Type B pancreatic cell (in vitro differentiated cells): ENCODE measurements around the gene TSSC4. TPM values are rescaled to one million over a fixed set of nuclear protein-coding genes. Genes with fewer than 3 reads are reported as not detected.

Source experiments
- DNase-seq: peaks from one replicate; pipeline ENCODE4 v3.0.0; 2021; ENCODE audit warnings: mixed read lengths; ENCODE audit not compliant: unreplicated experiment; ENCODE audit errors: extremely low spot score
- H3K27ac Mint-ChIP-seq: 2 replicates; pipeline ENCODE4 v1.8.0; 2021; ENCODE audit warnings: mild to moderate bottlenecking, mixed read lengths
- H3K27me3 Mint-ChIP-seq: 2 replicates; pipeline ENCODE4 v1.8.0; 2021; ENCODE audit warnings: mixed read lengths
- H3K36me3 Mint-ChIP-seq: 2 replicates; pipeline ENCODE4 v1.8.0; 2021; ENCODE audit warnings: mixed read lengths
- H3K4me1 Mint-ChIP-seq: one replicate; pipeline ENCODE4 v1.8.0; 2021; ENCODE audit warnings: mixed read lengths; ENCODE audit not compliant: unreplicated experiment
- H3K4me3 Mint-ChIP-seq: 2 replicates; pipeline ENCODE4 v1.8.0; 2021; ENCODE audit warnings: mild to moderate bottlenecking, mixed read lengths
- H3K9me3 Mint-ChIP-seq: 2 replicates; pipeline ENCODE4 v1.8.0; 2021; ENCODE audit warnings: mixed read lengths
- CTCF ChIP-seq: fragments of 200-600 bp; sonication (generic); conservative IDR thresholded peaks from 2 replicates; pipeline ENCODE4 v1.5.0; 2021; ENCODE audit warnings: antibody characterized with exemption, mild to moderate bottlenecking
- total RNA-seq: library from RNA; stranded (reverse); gene quantifications from 2 replicates; pipeline ENCODE4 v1.2.1, GENCODE V29; 2021; ENCODE audit warnings: low replicate concordance

TSSC4 gene
- total RNA-seq, 1 donor from 2014 or later = 59.0 TPM

DNA sequence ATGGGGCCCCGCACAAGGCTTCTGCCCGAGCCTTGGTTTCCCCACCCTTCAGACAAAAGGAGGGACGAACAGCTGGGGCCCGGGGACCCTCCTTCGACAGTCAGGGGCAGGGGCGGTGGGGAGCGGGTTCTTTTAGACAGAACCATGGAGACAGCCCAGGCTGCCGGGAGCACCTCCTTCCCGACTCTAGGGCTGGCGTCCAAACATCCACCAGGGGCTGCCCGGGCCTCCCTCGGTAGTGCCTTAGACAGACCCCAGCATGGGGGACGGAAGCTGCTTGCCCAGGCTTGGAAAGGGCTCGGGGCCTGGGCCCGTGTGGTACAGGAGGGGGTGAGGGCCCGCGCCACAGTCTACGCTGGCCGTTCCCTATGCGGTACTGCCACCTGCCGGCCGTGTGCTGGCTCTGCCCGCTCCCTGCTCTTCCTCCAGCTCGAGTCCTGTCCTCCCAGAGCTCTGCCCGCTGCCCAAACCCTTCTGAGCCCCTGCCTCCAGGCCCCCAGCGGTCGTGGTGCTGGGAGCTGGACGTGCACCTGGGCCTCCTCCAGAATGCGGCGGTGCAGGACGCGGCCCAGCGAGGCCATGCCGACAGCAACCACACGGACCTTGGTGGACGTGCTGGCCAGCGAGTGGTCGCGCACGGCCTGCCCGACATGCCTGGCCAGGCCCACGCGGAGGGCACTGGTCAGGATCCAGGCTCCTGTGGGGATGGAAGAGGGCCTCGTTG is 20.1 kb downstream of the TSSC4 start:
- DNase-seq = peak; percentile 85
- Mint-ChIP-seq H3K4me1 (no peaks in the 10 kb centered on the region), H3K36me3 (no peaks in the 10 kb centered on the region), H3K4me3 (no peak overlapping the region), H3K27me3 (no peaks in the 10 kb centered on the region), H3K27ac (no peak overlapping the region), H3K9me3 (no peaks in the 10 kb centered on the region)
- peak; percentile 95 for TF ChIP-seq CTCF

GRCh38 chr11:2421226-2421994 is 20.9 kb downstream of the TSSC4 start:
- Mint-ChIP-seq H3K9me3 (no peaks in the 10 kb centered on the region), H3K36me3 (no peaks in the 10 kb centered on the region), H3K27ac (no peak overlapping the region), H3K27me3 (no peaks in the 10 kb centered on the region), H3K4me3 (no peak overlapping the region), H3K4me1 (no peaks in the 10 kb centered on the region)
- no peak for DNase-seq
- TF ChIP-seq CTCF = no peak

DNA sequence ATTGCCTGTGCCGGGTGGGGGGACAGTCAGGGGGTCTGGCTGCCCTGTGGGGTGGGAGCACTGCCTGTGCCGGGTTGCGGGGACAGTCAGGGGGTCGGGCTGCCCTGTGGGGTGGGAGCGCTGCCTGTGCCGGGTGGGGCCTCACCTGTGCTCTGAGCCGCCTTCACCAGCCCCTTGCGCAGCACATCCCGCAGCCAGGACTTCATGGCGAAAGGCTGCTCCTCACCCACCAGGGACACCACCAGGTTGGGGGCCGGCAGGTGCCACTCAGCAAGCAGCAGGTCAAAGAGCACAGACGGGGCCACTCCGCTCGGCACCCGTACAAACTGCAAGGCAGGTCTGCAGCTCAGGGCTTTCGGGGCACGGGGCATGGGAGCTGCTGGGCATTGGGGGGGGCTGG is 21.4 kb downstream of the TSSC4 start:
- TF ChIP-seq CTCF = no peak
- Mint-ChIP-seq H3K4me1 (no peaks in the 10 kb centered on the region), H3K4me3 (no peak overlapping the region), H3K36me3 (no peaks in the 10 kb centered on the region), H3K9me3 (no peaks in the 10 kb centered on the region), H3K27me3 (no peaks in the 10 kb centered on the region), H3K27ac (no peak overlapping the region)
- no peak for DNase-seq

- no peaks in the 10 kb centered on the region for H3K27me3 Mint-ChIP-seq
- H3K27ac Mint-ChIP-seq = no peak overlapping the region
- H3K4me3 Mint-ChIP-seq = no peak overlapping the region
- no peaks in the 10 kb centered on the region for H3K9me3 Mint-ChIP-seq
- no peak for TF ChIP-seq CTCF
- no peaks in the 10 kb centered on the region for H3K4me1 Mint-ChIP-seq
- no peak for DNase-seq
- no peaks in the 10 kb centered on the region for H3K36me3 Mint-ChIP-seq
Measured at GRCh38 chr11:2422461-2423156, 22.1 kb downstream of the TSSC4 start.

DNA sequence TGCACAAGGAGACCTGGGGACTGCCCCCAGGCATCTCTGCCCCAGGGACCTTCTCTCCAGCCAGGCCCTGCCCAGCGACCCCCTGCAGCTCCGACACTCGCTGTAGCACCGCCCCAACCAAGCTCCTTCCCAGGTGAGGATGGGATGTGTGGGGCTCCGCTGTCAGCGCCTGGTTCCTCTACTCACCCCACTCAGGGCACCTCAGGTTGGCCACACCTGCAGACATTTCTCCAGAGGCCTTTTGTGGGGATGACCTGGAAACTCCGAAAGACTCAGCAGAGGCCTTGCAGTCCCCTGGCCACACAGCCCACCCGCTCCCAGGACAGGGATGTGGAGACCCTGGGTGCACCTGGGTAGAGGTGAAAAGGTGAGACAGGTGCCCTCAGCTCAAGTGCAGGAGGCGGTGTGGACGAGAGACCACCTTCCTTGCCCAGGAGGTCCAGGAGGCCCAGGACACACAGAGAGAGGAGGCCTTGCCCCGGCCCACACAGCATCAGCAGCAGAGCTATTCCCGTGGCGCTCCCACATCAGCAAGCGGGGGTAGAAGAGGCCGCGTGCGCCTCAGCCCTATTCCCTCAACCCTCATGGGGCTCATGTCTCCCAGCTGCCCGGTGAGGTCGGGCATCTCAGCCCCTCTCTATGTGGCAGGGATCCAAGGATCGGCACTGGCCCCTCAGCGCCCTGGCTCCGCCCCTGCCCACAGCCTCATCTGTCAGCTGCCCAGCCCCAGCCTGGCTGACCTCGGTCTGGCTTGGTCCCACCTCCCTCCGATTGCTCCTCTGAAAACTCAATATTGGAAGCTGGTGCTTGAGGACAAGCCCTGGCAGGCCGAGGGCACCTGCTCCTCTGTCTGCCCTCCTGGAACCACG is 22.8 kb downstream of the TSSC4 start:
- no peak for TF ChIP-seq CTCF
- Mint-ChIP-seq H3K9me3 (no peaks in the 10 kb centered on the region), H3K36me3 (no peaks in the 10 kb centered on the region), H3K27ac (no peak overlapping the region), H3K4me3 (no peak overlapping the region), H3K27me3 (no peaks in the 10 kb centered on the region), H3K4me1 (no peaks in the 10 kb centered on the region)
- no peak for DNase-seq
